Type B pancreatic cell (in vitro differentiated cells): ENCODE results near the gene H1-8. TPM values are rescaled to one million over a fixed set of nuclear protein-coding genes. Genes with fewer than 3 reads are reported as not detected.

Experiments
- DNase-seq: peaks from one replicate; pipeline ENCODE4 v3.0.0; 2021; ENCODE audit warnings: mixed read lengths; ENCODE audit not compliant: unreplicated experiment; ENCODE audit errors: extremely low spot score
- H3K27ac Mint-ChIP-seq: 2 replicates; pipeline ENCODE4 v1.8.0; 2021; ENCODE audit warnings: mild to moderate bottlenecking, mixed read lengths
- H3K27me3 Mint-ChIP-seq: 2 replicates; pipeline ENCODE4 v1.8.0; 2021; ENCODE audit warnings: mixed read lengths
- H3K36me3 Mint-ChIP-seq: 2 replicates; pipeline ENCODE4 v1.8.0; 2021; ENCODE audit warnings: mixed read lengths
- H3K4me1 Mint-ChIP-seq: one replicate; pipeline ENCODE4 v1.8.0; 2021; ENCODE audit warnings: mixed read lengths; ENCODE audit not compliant: unreplicated experiment
- H3K4me3 Mint-ChIP-seq: 2 replicates; pipeline ENCODE4 v1.8.0; 2021; ENCODE audit warnings: mild to moderate bottlenecking, mixed read lengths
- H3K9me3 Mint-ChIP-seq: 2 replicates; pipeline ENCODE4 v1.8.0; 2021; ENCODE audit warnings: mixed read lengths
- CTCF ChIP-seq: fragments of 200-600 bp; sonication (generic); conservative IDR thresholded peaks from 2 replicates; pipeline ENCODE4 v1.5.0; 2021; ENCODE audit warnings: antibody characterized with exemption, mild to moderate bottlenecking
- total RNA-seq: library from RNA; stranded (reverse); gene quantifications from 2 replicates; pipeline ENCODE4 v1.2.1, GENCODE V29; 2021; ENCODE audit warnings: low replicate concordance

H1-8 gene
- total RNA-seq, 1 donor from 2014 or later = not detected

DNA sequence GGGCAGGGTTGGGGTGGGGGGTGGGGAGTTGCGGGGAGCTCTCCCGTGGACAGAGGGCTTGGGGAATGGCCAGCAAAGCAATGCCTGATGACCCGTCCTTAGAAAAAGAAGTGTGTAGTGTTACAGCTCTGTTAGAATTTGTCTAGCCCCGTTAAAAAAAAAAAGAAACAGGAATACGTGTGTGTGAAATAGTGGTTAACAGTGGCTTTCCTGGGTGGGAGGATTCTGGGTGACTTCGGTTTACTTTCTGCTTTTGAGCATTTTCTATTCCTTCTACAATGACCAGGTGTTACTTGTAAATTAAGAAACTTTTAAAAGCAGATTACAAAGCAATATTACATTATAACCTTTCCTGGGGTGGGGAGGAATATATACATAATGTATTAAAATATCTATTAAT is 25.0 kb downstream of the H1-8 start:
- H3K36me3 Mint-ChIP-seq = no peaks in the 10 kb centered on the region
- no peak for DNase-seq
- H3K27ac Mint-ChIP-seq = peak overlapping the region; percentile 26
- H3K4me3 Mint-ChIP-seq = no peak overlapping the region
- no peaks in the 10 kb centered on the region for H3K9me3 Mint-ChIP-seq
- no peaks in the 10 kb centered on the region for H3K27me3 Mint-ChIP-seq
- no peak for TF ChIP-seq CTCF
- H3K4me1 Mint-ChIP-seq = no peaks in the 10 kb centered on the region

DNA sequence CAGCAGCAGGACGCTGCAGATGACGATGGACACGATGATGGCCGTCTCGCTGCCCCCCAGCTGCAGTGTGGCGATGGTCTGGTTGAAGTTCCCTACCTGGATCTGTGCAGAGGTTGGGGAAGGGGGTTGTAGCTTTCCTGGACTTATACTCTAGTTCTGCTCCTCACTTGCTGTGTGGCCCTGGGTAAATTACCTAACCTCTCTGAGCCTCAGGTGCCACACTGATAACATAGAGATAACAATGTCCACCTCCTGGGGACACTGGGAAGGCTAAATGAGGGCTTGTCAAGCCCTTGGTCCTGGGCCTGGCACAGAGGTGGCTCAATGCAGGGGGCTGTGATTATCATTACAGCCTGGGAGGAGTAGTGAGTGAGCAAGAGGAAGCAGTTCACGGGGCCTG is 26.9 kb downstream of the H1-8 start:
- Mint-ChIP-seq H3K27ac (no peak overlapping the region), H3K4me3 (no peak overlapping the region), H3K27me3 (no peaks in the 10 kb centered on the region), H3K9me3 (no peaks in the 10 kb centered on the region), H3K4me1 (no peaks in the 10 kb centered on the region), H3K36me3 (no peaks in the 10 kb centered on the region)
- TF ChIP-seq CTCF = no peak
- no peak for DNase-seq

DNA sequence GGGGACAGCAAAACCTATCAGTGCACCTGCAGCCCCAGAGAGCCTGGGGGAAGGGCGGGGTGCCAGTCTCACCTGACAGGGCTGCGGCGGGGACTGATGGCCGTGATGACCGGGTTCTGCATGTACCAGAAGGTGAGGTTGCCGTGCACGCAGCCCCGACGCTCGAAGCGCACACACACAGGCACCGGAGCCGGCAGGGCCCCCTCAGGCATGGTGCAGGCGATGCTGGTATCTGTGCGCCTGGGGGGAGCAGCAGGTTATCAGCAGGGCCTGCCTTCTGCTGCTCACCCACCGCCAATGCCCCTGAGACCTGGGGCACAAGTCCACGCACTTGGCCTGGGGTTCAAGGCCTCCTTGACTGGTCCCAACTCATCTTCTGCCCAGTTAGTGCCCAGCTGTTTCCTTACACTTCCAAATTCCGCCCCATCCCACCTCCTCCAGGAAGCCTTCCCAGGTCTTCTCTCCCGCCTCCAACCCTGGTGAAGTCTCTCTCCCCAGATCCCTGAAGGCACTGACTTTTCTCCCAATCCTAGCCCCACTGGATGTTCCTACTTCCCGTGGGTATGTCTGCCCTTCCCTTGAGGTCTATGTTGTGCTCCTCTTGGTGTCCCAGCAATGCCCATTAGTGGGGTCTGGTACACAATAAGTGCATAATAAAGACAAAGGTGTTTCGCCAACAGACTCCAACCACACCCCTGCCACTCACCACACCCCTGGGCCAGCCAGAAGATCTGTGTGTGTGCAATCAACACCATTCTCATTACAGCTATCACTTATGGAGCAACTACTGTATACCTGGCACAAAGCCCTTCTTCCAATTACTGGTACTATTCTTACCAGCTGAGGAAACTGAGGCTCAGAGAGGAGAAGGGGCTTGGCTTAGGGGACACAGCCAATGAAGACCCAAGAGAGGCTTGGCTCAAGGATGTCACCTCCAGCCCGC is 28.9 kb downstream of the H1-8 start:
- TF ChIP-seq CTCF = no peak
- Mint-ChIP-seq H3K4me1 (peaks cover 5% of the 10 kb centered on the region), H3K36me3 (no peaks in the 10 kb centered on the region), H3K9me3 (no peaks in the 10 kb centered on the region), H3K27me3 (no peaks in the 10 kb centered on the region), H3K4me3 (no peak overlapping the region), H3K27ac (no peak overlapping the region)
- DNase-seq = no peak

- DNase-seq = no peak
- no peak for TF ChIP-seq CTCF
- no peaks in the 10 kb centered on the region for H3K36me3 Mint-ChIP-seq
- no peak overlapping the region for H3K4me3 Mint-ChIP-seq
- no peaks in the 10 kb centered on the region for H3K9me3 Mint-ChIP-seq
- no peaks in the 10 kb centered on the region for H3K27me3 Mint-ChIP-seq
- H3K27ac Mint-ChIP-seq = no peak overlapping the region
- H3K4me1 Mint-ChIP-seq = peaks cover 5% of the 10 kb centered on the region
Measured at GRCh38 chr3:129572603-129573002, 29.6 kb downstream of the H1-8 start.

- Mint-ChIP-seq H3K4me1 (peaks cover 5% of the 10 kb centered on the region), H3K27me3 (no peaks in the 10 kb centered on the region), H3K36me3 (no peaks in the 10 kb centered on the region), H3K4me3 (no peak overlapping the region), H3K27ac (no peak overlapping the region), H3K9me3 (no peaks in the 10 kb centered on the region)
- no peak for DNase-seq
- no peak for TF ChIP-seq CTCF
Measured at GRCh38 chr3:129573493-129573892, 30.5 kb downstream of the H1-8 start.
